Measurements from ENCODE around the gene CCM2.
"Not testable (repeated sequence)": the region's sequence is repeated elsewhere in the genome, so short reads cannot be mapped to it uniquely, and the experiment has no call there.

Gene CCM2

GRCh38 chr7:44995555-44996493 lies 4.2 kb upstream of the CCM2 start:
- no peak for DNase-seq (ENCODE audit: extremely low read depth in 1 of 2, low read depth in 1 of 2)

GRCh38 chr7:44998153-44998871 lies 1.7 kb upstream of the CCM2 start:
- no peak for DNase-seq (ENCODE audit: extremely low read depth in 1 of 2, low read depth in 1 of 2)

GRCh38 chr7:44999245-45000092 lies 532 bp upstream of the CCM2 start:
- DNase-seq (ENCODE audit: extremely low read depth in 1 of 2, low read depth in 1 of 2): peak; percentile 100

GRCh38 chr7:45001138-45001694 lies 1.2 kb downstream of the CCM2 start:
- no peak for DNase-seq (ENCODE audit: extremely low read depth in 1 of 2, low read depth in 1 of 2)

- no peak for DNase-seq (ENCODE audit: extremely low read depth in 1 of 2, low read depth in 1 of 2)
These were observed 1.8 kb downstream of the CCM2 start for GRCh38 chr7:45001826-45002225.

- DNase-seq (ENCODE audit: extremely low read depth in 1 of 2, low read depth in 1 of 2): no peak
These were observed 3.8 kb downstream of the CCM2 start for GRCh38 chr7:45003789-45004188.

GRCh38 chr7:45007106-45007505 lies 7.1 kb downstream of the CCM2 start:
- DNase-seq (ENCODE audit: extremely low read depth in 1 of 2, low read depth in 1 of 2): no peak

- DNase-seq (ENCODE audit: extremely low read depth in 1 of 2, low read depth in 1 of 2): no peak
These were observed 7.7 kb downstream of the CCM2 start for GRCh38 chr7:45007571-45008328.

- no peak for DNase-seq (ENCODE audit: extremely low read depth in 1 of 2, low read depth in 1 of 2)
These were observed 13.5 kb downstream of the CCM2 start for GRCh38 chr7:45013465-45013967.

GRCh38 chr7:45015313-45015712 lies 15.3 kb downstream of the CCM2 start:
- no peak for DNase-seq (ENCODE audit: extremely low read depth in 1 of 2, low read depth in 1 of 2)

GRCh38 chr7:45017253-45017652 lies 17.3 kb downstream of the CCM2 start:
- no peak for DNase-seq (ENCODE audit: extremely low read depth in 1 of 2, low read depth in 1 of 2)

GRCh38 chr7:45020915-45021314 lies 20.9 kb downstream of the CCM2 start:
- no peak for DNase-seq (ENCODE audit: extremely low read depth in 1 of 2, low read depth in 1 of 2)

- DNase-seq (ENCODE audit: extremely low read depth in 1 of 2, low read depth in 1 of 2): no peak
These were observed 21.7 kb downstream of the CCM2 start for GRCh38 chr7:45021604-45022296.

GRCh38 chr7:45024126-45024744 lies 24.2 kb downstream of the CCM2 start:
- DNase-seq (ENCODE audit: extremely low read depth in 1 of 2, low read depth in 1 of 2): no peak

- not testable (repeated sequence) for DNase-seq (ENCODE audit: extremely low read depth in 1 of 2, low read depth in 1 of 2)
These were observed 25.5 kb downstream of the CCM2 start for GRCh38 chr7:45025473-45025872.

GRCh38 chr7:45026013-45026412 lies 26.0 kb downstream of the CCM2 start:
- DNase-seq (ENCODE audit: extremely low read depth in 1 of 2, low read depth in 1 of 2): no peak

- no peak for DNase-seq (ENCODE audit: extremely low read depth in 1 of 2, low read depth in 1 of 2)
These were observed 27.2 kb downstream of the CCM2 start for GRCh38 chr7:45026984-45027773.

GRCh38 chr7:45027774-45028114 lies 27.7 kb downstream of the CCM2 start:
- DNase-seq (ENCODE audit: extremely low read depth in 1 of 2, low read depth in 1 of 2): no peak

All from stimulated activated CD8-positive, alpha-beta memory T cell treated with anti-CD3 and anti-CD28 coated beads, Interleukin-7, amount 100 ng/mL, for 48 hours (primary cell).